Effector CD4-positive, alpha-beta T cell (primary cell): ENCODE results near the gene CRLF3.
"Not testable (repeated sequence)": the region's sequence is repeated elsewhere in the genome, so short reads cannot be mapped to it uniquely, and the experiment has no call there.

Source experiments
- DNase-seq: peaks from one replicate; pipeline ENCODE4 v3.0.0-alpha.2; 2020
- total RNA-seq: gene quantifications from one replicate; lab custom pipeline; 2026; lab: John Stamatoyannopoulos, UW

The CRLF3 gene, protein sequence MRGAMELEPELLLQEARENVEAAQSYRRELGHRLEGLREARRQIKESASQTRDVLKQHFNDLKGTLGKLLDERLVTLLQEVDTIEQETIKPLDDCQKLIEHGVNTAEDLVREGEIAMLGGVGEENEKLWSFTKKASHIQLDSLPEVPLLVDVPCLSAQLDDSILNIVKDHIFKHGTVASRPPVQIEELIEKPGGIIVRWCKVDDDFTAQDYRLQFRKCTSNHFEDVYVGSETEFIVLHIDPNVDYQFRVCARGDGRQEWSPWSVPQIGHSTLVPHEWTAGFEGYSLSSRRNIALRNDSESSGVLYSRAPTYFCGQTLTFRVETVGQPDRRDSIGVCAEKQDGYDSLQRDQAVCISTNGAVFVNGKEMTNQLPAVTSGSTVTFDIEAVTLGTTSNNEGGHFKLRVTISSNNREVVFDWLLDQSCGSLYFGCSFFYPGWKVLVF
- 107 reads per million, percentile 84 among the genes with 10 or more reads in this experiment for total RNA-seq

GRCh38 chr17:30824356-30825145 is at the start of gene CRLF3:
CRLF3 (minus strand) TSS chr17:30824692; CDS start chr17:30824651, 41 bp downstream.
- DNase-seq, result peak; percentile 84

DNA sequence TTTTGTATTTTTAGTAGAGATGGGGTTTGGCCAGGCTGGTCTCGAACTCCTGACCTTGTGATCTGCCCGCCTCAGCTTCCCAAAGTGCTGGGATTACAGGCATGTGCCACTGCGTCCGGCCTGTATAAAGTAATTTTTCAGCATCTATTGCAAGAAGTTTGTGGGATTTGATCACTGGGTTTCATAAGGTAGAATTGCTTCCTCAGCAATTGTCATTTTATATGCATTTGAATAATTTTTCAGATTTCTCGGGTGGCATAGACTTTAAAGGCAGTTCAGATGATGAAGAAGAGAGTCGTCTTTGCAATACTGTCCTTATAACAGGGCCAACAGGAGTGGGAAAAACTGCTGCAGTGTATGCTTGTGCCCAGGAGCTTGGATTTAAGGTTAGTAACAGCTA is 44.5 kb upstream of the CRLF3 start:
- DNase-seq, result no peak

GRCh38 chr17:30864636-30865035 is 40.1 kb upstream of the CRLF3 start:
- no peak for DNase-seq

DNA sequence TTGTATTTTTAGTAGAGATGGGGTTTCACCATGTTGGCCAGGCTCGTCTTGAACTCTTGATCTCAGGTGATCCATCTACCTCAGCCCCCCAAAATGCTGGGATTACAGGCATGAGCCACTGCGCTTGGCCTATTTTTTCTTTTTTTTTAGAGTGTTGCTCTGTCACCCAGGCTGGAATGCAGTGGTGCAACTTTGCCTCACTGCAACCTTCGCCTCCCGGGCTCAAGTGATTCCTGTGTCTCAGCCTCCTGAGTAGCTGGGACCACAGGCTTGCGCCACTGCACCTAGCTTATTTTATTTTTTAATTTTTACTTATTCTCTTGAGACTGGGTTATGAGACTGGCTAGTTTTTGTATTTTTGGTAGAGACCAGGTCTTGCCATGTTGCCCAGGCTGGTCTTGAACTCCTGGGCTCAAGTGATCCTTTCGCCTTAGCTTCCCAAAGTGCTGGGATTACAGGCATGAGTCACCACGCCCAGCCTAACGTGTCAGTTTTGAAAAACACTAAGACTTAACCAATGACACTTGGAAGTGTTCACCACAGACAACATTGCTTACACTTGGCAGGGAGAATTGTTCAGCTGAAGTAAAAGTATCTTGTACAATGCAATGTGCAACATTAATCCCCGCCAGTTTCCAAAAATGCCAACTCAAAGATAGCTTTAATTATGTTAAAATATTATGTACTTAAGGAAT is 34.2 kb upstream of the CRLF3 start:
- DNase-seq, result no peak

- no peak for DNase-seq
These were observed 29.7 kb upstream of the CRLF3 start for GRCh38 chr17:30854146-30854545.

DNA sequence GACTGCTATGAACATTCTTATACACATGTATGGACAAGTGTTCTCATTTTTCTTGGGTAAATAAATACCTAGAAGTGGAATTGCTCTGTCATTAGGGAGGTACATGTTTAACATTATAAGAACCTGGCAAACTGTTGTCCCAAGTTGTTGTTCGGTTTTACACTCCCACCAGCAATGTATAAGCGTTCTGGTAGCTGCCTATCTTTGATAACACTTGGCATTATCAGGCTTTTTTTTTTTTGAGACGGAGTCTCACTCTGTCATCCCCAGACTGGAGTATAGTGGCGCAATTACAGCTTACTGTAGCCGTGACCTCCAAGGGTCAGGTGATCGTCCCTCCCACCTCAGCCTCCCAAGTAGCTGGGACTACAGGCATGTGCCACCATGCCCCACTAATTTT is 23.5 kb upstream of the CRLF3 start:
- no peak for DNase-seq

DNA sequence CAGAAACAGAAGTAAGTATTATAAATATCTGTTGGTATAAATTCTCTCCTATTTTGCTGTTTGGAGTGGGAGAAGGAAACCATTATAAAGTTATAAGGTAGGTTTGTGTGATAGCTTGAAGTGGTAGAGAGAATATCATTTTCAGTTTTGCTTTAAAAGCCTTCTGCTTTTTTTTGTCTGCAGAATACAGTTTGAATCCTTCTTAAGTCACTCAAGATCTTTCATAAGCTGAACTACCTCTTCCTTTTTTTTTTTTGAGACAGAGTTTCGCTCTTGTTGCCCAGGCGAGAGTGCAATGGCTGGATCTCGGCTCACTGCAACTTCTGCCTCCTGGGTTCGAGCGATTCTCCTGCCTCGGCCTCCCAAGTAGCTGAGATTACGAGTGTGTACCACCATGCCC is 16.3 kb upstream of the CRLF3 start:
- no peak for DNase-seq

- no peak for DNase-seq
These were observed 13.8 kb upstream of the CRLF3 start for GRCh38 chr17:30838202-30838807.

- no peak for DNase-seq
These were observed 8.1 kb upstream of the CRLF3 start for GRCh38 chr17:30832438-30833124.

GRCh38 chr17:30831663-30832437 is 7.4 kb upstream of the CRLF3 start, which contains the start of gene ATAD5:
ATAD5 (plus strand) TSS chr17:30831966; CDS start chr17:30832348, 382 bp downstream.
- peak; percentile 88 for DNase-seq

GRCh38 chr17:30831257-30831656 is 6.8 kb upstream of the CRLF3 start:
- no peak for DNase-seq

DNA sequence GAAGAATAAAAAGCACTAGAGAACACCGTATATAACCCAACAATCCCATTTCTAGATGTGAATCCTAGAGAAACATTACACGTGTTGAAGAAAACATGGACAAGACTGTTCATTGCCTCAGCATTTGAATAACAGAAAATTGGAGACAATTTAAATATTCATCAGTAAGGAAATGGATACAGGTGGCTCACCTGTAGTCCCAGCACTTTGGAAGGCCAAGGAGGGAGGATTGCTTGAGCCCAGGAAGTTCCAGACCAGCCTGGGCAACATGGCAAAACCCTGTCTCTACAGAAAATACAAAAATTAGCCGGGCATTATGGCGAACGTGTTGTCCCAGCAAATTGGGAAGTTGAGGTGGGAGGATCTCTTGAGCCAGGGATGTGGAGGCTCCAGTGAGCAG is 4.5 kb upstream of the CRLF3 start:
- DNase-seq, result no peak

GRCh38 chr17:30827082-30827481 is 2.6 kb upstream of the CRLF3 start:
- DNase-seq, result no peak

- no peak for DNase-seq
These were observed 513 bp downstream of the CRLF3 start for GRCh38 chr17:30824002-30824355.

GRCh38 chr17:30823421-30823820 is 1.1 kb downstream of the CRLF3 start:
- DNase-seq, result no peak

DNA sequence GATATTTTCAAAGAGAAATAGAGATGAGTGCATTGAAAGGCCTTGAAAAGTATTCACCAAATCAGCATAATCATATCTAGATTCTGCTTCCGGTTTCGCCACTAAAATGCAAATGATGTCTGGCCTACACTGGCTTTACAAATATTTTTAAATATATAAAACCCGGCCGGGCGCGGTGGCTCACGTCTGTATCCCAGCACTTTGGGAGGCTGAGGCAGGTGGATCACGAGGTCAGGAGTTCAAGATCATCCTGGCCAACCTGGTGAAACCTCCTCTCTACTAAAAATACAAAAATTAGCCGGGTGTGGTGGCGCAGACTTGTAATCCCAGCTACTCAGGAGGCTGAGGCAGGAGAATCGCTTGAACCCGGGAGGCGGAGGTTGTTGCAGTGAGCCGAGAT is 1.6 kb downstream of the CRLF3 start:
- not testable (repeated sequence) for DNase-seq

DNA sequence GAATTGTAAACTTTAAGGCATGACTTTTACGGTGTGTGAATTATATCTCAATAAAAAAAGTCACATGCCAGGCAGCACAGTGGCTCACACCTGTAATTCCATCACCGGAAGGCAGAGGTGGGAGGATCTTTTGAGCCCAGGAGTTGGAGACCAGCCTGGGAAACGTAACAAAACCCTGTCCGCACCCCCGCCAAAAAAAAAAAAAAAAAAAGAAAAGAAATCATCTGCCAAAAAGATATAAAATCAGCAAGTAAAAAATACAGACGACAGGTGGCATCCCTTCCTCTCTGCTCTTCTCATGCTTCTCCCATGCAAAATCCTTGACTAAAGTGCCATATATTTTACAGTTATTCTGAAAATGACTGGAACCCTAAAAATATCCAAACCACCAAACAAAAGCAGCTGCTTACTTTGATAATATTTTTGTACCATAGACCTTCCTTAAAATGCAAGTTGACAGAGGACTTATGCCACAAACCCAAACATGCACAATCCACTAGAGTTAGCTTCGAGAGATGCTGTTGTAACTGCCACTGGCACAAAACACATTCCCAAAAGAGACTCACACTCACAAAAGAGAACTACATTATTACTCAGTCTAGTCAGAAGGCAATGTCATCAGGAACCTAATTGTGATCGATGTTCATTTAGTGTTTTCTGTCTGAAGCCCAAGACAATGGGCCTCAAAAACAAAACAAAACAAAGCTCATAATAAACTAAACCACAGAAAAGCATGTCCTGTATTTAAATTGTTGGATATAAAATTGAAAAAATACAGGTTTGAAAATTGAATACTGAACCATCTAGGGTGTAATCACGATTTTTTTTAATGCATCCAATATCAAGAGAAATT is 2.4 kb downstream of the CRLF3 start:
- no peak for DNase-seq

DNA sequence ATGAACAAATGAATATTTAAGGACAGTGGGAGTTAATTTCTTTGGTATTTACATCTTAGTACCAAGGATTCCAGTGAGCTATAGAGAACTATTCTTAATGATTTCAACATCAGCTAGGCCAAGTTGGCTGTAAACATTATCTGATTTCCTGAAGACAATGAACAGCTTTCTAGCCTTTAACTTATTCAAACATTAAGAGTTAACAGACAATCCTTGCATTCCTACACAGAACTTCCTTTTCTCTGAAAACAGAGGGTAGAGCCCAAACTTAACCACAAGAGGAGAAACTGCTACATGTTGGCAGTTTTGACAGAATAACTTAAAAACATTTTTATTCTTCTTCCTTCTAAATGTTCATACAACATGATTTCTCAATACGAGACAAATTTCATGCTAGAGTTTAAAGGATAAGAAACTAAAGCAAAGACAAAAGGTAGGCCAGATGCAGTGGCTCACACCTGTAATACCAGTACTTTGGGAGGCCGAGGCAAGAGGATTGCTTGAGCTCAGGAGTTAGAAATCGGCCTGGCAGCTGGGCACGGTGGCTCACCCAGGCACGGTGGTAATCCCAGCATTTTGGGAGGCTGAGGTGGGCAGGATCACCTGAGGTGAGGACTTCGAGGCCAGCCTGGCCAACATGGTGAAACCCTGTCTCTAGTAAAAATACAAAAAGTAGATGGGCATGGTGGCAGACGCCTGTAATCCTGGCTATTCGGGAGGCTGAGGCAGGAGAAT is 4.4 kb downstream of the CRLF3 start:
- DNase-seq, result no peak

GRCh38 chr17:30816165-30816564 is 8.3 kb downstream of the CRLF3 start:
- DNase-seq, result no peak

DNA sequence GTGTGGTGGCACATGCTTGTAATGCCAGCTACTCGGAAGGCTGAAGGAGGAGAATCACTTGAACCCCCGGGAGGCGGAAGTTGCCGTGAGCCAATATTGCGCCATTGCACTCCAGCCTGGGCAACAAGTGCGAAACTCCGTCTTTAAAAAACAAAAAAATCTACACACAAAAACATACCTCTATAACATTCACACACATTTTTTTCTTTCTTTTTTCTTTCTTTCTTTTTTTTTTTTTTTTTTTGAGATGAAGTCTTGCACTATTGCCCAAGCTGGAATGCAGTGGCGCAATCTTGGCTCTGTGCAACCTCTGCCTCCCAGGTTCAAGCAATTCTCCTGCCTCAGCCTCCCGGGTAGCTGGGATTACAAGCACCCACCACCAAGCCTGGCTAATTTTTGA is 9.6 kb downstream of the CRLF3 start:
- not testable (repeated sequence) for DNase-seq
